Ishikawa (cell line): ENCODE results near the gene F2.

Experiments used
- CEBPB ChIP-seq: IDR thresholded peaks from 2 replicates; pipeline ENCODE4 v1.6.1; 2012
- CREB1 ChIP-seq: IDR thresholded peaks from 2 replicates; pipeline ENCODE4 v1.6.1; 2012; ENCODE audit warnings: low read depth
- EGR1 ChIP-seq: IDR thresholded peaks from 2 replicates; pipeline ENCODE4 v1.6.1; 2012
- EP300 ChIP-seq: IDR thresholded peaks from 2 replicates; pipeline ENCODE4 v1.6.1; 2012; ENCODE audit warnings: borderline replicate concordance
- FOXM1 ChIP-seq: IDR thresholded peaks from 2 replicates; pipeline ENCODE4 v1.6.1; 2012; ENCODE audit warnings: low read depth, borderline replicate concordance
- MAX ChIP-seq: IDR thresholded peaks from 2 replicates; pipeline ENCODE4 v1.6.1; 2012
- NFIC ChIP-seq: IDR thresholded peaks from 2 replicates; pipeline ENCODE4 v1.6.1; 2012
- RAD21 ChIP-seq: IDR thresholded peaks from 2 replicates; pipeline ENCODE4 v1.6.1; 2012; ENCODE audit warnings: low read depth
- REST ChIP-seq: IDR thresholded peaks from 2 replicates; pipeline ENCODE4 v1.6.1; 2012; ENCODE audit warnings: low read depth, mild to moderate bottlenecking
- TAF1 ChIP-seq: IDR thresholded peaks from 2 replicates; pipeline ENCODE4 v1.6.1; 2012; ENCODE audit warnings: low read depth, mild to moderate bottlenecking
- TCF12 ChIP-seq: IDR thresholded peaks from 2 replicates; pipeline ENCODE4 v1.6.1; 2012; ENCODE audit warnings: low read depth
- TEAD4 ChIP-seq: IDR thresholded peaks from 2 replicates; pipeline ENCODE4 v1.6.1; 2012
- USF1 ChIP-seq: IDR thresholded peaks from 2 replicates; pipeline ENCODE4 v1.6.1; 2012
- YY1 ChIP-seq: IDR thresholded peaks from 2 replicates; pipeline ENCODE4 v1.6.1; 2012; ENCODE audit warnings: low read depth
- ZBTB7A ChIP-seq: IDR thresholded peaks from 2 replicates; pipeline ENCODE4 v1.6.1; 2012; ENCODE audit warnings: low read depth

The F2 gene

DNA sequence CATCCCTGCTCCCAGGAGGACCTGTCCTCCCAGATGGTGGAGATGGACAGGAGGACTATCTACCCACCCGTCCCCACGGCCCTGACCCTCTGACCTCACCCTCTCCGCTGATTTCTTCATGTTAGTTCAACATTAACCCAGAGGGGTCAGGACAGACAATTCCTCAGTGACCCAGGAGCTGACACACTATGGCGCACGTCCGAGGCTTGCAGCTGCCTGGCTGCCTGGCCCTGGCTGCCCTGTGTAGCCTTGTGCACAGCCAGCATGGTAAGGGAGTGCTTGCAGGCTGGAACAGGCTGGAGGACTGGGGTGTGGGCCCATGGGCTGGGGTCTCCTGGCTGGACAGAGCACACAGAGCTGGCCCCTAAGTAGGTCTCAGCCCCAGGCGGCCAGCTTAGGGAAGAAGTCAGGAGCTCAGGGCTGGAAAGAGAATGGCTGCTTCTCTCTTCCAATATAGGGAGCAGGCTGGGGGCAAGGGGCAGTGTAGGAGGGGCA is at the start of gene F2:
Gene F2, plus strand, starts transcription at position 166 of the 495 bp plus-strand sequence. Its CDS starts 23 bp downstream, at position 189.
- no peak for TF ChIP-seq REST
- TF ChIP-seq MAX: no peak
- TF ChIP-seq NFIC: no peak
- TF ChIP-seq CEBPB: no peak
- TF ChIP-seq TAF1: no peak
- TF ChIP-seq FOXM1: no peak
- TF ChIP-seq EGR1: no peak
- TF ChIP-seq RAD21: no peak
- no peak for TF ChIP-seq TCF12
- TF ChIP-seq YY1: no peak
- TF ChIP-seq USF1: no peak
- no peak for TF ChIP-seq CREB1
- no peak for TF ChIP-seq EP300
- TF ChIP-seq TEAD4: no peak
- TF ChIP-seq ZBTB7A: no peak

- TF ChIP-seq TCF12: no peak
- TF ChIP-seq YY1: no peak
- TF ChIP-seq RAD21: peak; percentile 18; the same call in 1 of the 2 replicates
- no peak for TF ChIP-seq CEBPB
These were observed 49.3 kb upstream of the F2 start for GRCh38 chr11:46669711-46670139.

GRCh38 chr11:46671958-46672315 is 47.1 kb upstream of the F2 start:
- no peak for TF ChIP-seq CEBPB
- TF ChIP-seq TEAD4: no peak
- TF ChIP-seq EGR1: no peak
- TF ChIP-seq YY1: no peak
- TF ChIP-seq EP300: no peak
- no peak for TF ChIP-seq USF1
- TF ChIP-seq ZBTB7A: no peak
- no peak for TF ChIP-seq TCF12
- no peak for TF ChIP-seq MAX
- no peak for TF ChIP-seq REST

GRCh38 chr11:46672381-46672839 is 46.6 kb upstream of the F2 start:
- TF ChIP-seq CREB1: no peak
- TF ChIP-seq REST: no peak
- TF ChIP-seq ZBTB7A: no peak

DNA sequence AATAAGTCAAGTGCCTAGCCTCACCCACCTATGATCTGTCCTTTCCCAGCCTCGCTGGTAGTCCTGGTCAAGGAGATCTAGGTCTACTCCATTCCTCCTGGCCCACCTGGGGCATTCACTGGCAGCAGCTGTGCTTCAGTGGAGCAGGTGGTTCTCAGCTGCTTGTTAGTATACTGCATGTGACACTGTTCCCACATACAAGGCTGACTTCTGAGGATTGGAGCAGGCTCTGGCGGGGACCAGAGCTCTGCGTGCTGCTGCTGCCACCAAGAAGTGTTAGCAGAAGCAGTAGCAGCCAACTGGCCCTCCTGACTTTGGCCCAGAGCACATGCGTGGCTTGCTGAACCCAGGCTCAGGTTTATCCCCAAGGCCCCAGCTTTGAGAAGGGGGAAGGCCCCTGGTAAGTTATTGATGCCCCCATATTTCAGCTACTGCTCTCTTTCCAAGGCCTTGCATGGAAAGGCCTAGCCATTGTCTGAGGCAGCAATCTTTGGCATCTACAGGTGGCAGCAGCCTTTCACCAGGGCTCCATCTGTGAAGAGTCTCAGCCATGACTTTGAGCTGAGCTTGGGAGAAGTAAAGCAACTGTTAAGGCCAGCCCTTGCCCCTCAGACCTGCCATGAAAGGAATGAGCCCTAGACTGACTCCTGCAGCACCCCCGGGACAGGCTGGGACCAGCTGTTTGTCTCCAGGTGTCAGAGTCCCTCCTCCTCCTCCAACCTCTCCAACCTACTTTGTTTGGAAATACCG is 45.1 kb upstream of the F2 start:
- TF ChIP-seq YY1 (no peak), CEBPB (no peak), TAF1 (no peak), RAD21 (no peak), TCF12 (no peak), FOXM1 (no peak), TEAD4 (no peak), MAX (no peak)
